ENCODE measurements around the gene RHCE.

GRCh38 chr1:25445993-25446538 lies 25.4 kb upstream of the RHCE start:
- no peak for TF ChIP-seq CTCF (IDR thresholded peaks at IDR 0.05)
- no peak for TF ChIP-seq POLR2A (IDR thresholded peaks at IDR 0.05)
